ENCODE results near the gene B3GNT3. TPM values are rescaled to one million over a fixed set of nuclear protein-coding genes. Genes with fewer than 3 reads are reported as not detected.
A peak's percentile ranks its signal among the peaks of the same experiment; 100 is the strongest.

The B3GNT3 gene
- total RNA-seq, 4 donors from 2014 or later: 0.78 to 1.3 TPM; not detected in 2

DNA sequence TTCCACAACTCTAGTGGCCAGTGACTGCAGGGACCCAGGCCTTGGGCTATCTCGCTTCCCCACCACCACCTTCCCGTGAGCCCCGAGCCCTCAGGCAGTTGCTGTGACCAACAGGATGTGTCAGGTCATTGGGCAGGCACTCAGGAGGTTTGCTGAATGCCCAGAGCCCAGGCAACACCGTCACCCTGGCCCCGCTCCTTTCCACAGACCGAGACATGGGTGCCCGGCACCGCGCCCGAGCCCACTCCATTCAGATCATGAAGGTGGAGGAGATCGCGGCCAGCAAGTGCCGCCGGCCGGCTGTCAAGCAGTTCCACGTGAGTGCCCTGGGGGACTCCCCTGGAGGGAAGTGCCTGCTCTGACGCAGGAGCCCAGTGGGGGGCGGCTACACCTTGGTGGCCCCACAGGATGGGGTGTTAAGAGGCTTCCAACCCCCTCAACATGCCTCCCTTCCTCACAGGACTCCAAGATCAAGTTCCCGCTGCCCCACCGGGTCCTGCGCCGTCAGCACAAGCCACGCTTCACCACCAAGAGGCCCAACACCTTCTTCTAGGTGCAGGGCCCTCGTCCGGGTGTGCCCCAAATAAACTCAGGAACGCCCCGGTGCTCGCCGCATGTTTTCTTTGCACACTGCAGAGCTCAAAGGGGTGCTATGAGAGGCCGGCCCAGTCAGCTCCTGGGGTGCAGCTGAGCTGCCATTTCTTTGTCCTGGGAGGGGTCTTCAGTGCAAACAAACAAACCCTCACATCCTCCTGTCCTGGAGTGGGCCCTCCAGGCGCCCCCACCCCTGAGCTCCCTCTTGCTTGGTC is 68.0 kb downstream of the B3GNT3 start:
- 30 to 43% methylated on average over 12 to 26 of the region's 31 CpGs for WGBS, 2 donors
- TF ChIP-seq, protein P1, sequence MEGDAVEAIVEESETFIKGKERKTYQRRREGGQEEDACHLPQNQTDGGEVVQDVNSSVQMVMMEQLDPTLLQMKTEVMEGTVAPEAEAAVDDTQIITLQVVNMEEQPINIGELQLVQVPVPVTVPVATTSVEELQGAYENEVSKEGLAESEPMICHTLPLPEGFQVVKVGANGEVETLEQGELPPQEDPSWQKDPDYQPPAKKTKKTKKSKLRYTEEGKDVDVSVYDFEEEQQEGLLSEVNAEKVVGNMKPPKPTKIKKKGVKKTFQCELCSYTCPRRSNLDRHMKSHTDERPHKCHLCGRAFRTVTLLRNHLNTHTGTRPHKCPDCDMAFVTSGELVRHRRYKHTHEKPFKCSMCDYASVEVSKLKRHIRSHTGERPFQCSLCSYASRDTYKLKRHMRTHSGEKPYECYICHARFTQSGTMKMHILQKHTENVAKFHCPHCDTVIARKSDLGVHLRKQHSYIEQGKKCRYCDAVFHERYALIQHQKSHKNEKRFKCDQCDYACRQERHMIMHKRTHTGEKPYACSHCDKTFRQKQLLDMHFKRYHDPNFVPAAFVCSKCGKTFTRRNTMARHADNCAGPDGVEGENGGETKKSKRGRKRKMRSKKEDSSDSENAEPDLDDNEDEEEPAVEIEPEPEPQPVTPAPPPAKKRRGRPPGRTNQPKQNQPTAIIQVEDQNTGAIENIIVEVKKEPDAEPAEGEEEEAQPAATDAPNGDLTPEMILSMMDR (IDR thresholded peaks at IDR 0.05): no peak
- no peak for TF ChIP-seq POLR2A (IDR thresholded peaks at IDR 0.05)
- Histone ChIP-seq H3K27ac (peak overlapping the region; percentile 63 to 85 (median 84)), H3K27me3 (no peaks in the 10 kb centered on the region), H3K4me3 (replicated peaks in 1 of 3) (no peak overlapping the region), H3K4me1 (peaks cover 54 to 70% of the 10 kb centered on the region in 2 donors), H3K36me3 (peaks cover 24 to 30% of the 10 kb centered on the region in 2 donors), H3K9me3 (no peaks in the 10 kb centered on the region)
- peak; percentile 83 to 94 for DNase-seq
- intact Hi-C loops (cut with DNase I): loop anchor here (5.0 kb wide), 2 partner anchors 134 to 194 kb away; no protein-coding TSS in a partner anchor

Small RNA genes lying within 50 kb of the gene (small RNA-seq; reads per million reads assigned to genes)
- not detected for gene SNORA68

Other genes starting within 250 kb of the B3GNT3 start
- 10 to 100 TPM; 19.3 to 35.9 (median 33.0) TPM for gene COLGALT1, start 239.5 kb upstream of the B3GNT3 start, total RNA-seq
- 1 to 10 TPM in 1 of 4 donors, under 1 TPM in 3; under 0.01 to 2.7 (median 0.21) TPM for gene UNC13A, start 106.8 kb upstream of the B3GNT3 start, total RNA-seq
- 10 to 100 TPM; 17.9 to 35.5 (median 27.9) TPM for gene MAP1S, start 75.7 kb upstream of the B3GNT3 start, total RNA-seq
- gene FCHO1, start 43.7 kb upstream of the B3GNT3 start, total RNA-seq: 1 to 10 TPM in 1 of 4 donors, under 1 TPM in 2, not detected in 1; 0.40 to 1.6 (median 0.67) TPM
- under 1 TPM in 2 of 4 donors, not detected in 2; 0.89 to 0.94 TPM for gene INSL3, start 26.4 kb downstream of the B3GNT3 start, total RNA-seq
- gene JAK3, start 52.8 kb downstream of the B3GNT3 start, total RNA-seq: 10 to 100 TPM in 1 of 4 donors, 1 to 10 TPM in 3; 1.8 to 12.3 (median 5.2) TPM
- gene RPL18A, start 64.8 kb downstream of the B3GNT3 start, total RNA-seq: 1,000 to 10,000 TPM in 2 of 4 donors, 100 to 1,000 TPM in 2; 718 to 1,678 (median 1,197) TPM
- gene SLC5A5, start 76.8 kb downstream of the B3GNT3 start, total RNA-seq: 1 to 10 TPM in 3 of 4 donors, under 1 TPM in 1; 0.34 to 4.3 (median 2.6) TPM
- gene CCDC124, start 137.9 kb downstream of the B3GNT3 start, total RNA-seq: 10 to 100 TPM; 35.7 to 65.6 (median 51.9) TPM
- under 1 TPM in 1 of 4 donors, not detected in 3; 0.22 TPM for gene KCNN1, start 172.0 kb downstream of the B3GNT3 start, total RNA-seq
- gene ARRDC2, start 213.0 kb downstream of the B3GNT3 start, total RNA-seq: 100 to 1,000 TPM in 2 of 4 donors, 10 to 100 TPM in 2; 51.1 to 120 (median 82.8) TPM

All from thyroid gland (tissue), 4 donors.